Gastroesophageal sphincter (tissue), 3 donors: ENCODE data around the gene TWF2.

ENCODE experiments used
- POLR2AphosphoS5 ChIP-seq: sonication (generic); formaldehyde crosslinking; IDR thresholded peaks from one replicate; pipeline ENCODE4 v1.6.1; 2017; ENCODE audit warnings: antibody characterized with exemption
- TF ChIP-seq, protein P1 (sequence below), 4 experiments: fragments of 200-600 bp in 2 of 4; fragments of 450-650 bp in 2 of 4; sonication (generic) in 1 of 4; IDR thresholded peaks; one replicate each; pipeline ENCODE4 v1.5.1; 2017 to 2019; ENCODE audit warnings: antibody characterized with exemption in 4 of 4, mild to moderate bottlenecking in 2 of 4, moderate library complexity in 2 of 4

DNA sequence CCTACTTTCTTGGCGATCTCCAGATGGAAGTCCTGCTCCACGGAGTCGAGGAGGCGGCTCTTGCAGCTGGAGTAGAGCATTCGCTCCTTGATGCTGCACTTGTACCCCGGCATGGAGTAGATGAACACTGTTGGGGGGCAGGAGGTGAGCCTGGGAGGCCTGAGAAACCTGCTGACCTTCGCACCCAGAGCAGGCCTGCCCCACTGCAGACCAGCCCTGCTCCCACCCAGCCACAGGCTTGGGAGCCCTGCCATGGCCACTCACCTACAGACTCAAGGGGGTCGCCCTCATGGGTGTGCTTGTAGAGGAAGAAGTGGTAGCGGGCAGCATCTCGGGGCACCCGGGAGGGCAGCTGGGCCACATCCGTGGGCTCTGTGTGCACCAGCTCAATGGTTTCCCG lies 9.3 kb downstream of the TWF2 start:
- TF ChIP-seq, protein P1, sequence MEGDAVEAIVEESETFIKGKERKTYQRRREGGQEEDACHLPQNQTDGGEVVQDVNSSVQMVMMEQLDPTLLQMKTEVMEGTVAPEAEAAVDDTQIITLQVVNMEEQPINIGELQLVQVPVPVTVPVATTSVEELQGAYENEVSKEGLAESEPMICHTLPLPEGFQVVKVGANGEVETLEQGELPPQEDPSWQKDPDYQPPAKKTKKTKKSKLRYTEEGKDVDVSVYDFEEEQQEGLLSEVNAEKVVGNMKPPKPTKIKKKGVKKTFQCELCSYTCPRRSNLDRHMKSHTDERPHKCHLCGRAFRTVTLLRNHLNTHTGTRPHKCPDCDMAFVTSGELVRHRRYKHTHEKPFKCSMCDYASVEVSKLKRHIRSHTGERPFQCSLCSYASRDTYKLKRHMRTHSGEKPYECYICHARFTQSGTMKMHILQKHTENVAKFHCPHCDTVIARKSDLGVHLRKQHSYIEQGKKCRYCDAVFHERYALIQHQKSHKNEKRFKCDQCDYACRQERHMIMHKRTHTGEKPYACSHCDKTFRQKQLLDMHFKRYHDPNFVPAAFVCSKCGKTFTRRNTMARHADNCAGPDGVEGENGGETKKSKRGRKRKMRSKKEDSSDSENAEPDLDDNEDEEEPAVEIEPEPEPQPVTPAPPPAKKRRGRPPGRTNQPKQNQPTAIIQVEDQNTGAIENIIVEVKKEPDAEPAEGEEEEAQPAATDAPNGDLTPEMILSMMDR (IDR thresholded peaks at IDR 0.05), result no peak
- no peak for TF ChIP-seq POLR2AphosphoS5
